Sigmoid colon (tissue), 4 donors: ENCODE results near the gene ACMSD.

Source experiments
- CTCF ChIP-seq, 4 experiments: fragments of 450-650 bp in 3 of 4; fragments of 200-600 bp in 1 of 4; IDR thresholded peaks; one replicate each; pipeline ENCODE4 v1.5.1; 2016 to 2019; ENCODE audit warnings: antibody characterized with exemption in 4 of 4, mild to moderate bottlenecking in 3 of 4, moderate library complexity in 2 of 4
- EP300 ChIP-seq, 4 donors: sonication (generic); formaldehyde crosslinking; IDR thresholded peaks; one replicate each; pipeline ENCODE4 v1.6.1; 2017; ENCODE audit warnings: antibody characterized with exemption in 4 of 4
- POLR2A ChIP-seq, 2 donors: fragments of 450-650 bp; IDR thresholded peaks; one replicate each; pipeline ENCODE4 v1.6.1; 2016; ENCODE audit warnings: antibody characterized with exemption in 2 of 2, mild to moderate bottlenecking in 2 of 2, moderate library complexity in 2 of 2
- POLR2AphosphoS5 ChIP-seq, 4 donors: sonication (generic); formaldehyde crosslinking; IDR thresholded peaks; one replicate each; pipeline ENCODE4 v1.6.1; 2017; ENCODE audit warnings: antibody characterized with exemption in 4 of 4

- TF ChIP-seq EP300 (IDR thresholded peaks at IDR 0.05) (no peak), CTCF (IDR thresholded peaks at IDR 0.05) (no peak), POLR2A (IDR thresholded peaks at IDR 0.05) (no peak), POLR2AphosphoS5 (IDR thresholded peaks at IDR 0.05) (no peak)
Measured at GRCh38 chr2:134823832-134824231, 14.6 kb upstream of the ACMSD start.
